Activated CD4-positive, CD25-positive, alpha-beta regulatory T cell treated with anti-CD3 and anti-CD28 coated beads, Interleukin-2, amount 50 U/mL, for 16 hours (primary cell): ENCODE data around the gene NT5DC4.

ENCODE experiments used
- DNase-seq: peaks from one replicate; pipeline ENCODE4 v3.0.0-alpha.2; 2020; ENCODE audit warnings: low read depth, low spot score

NT5DC4 gene

GRCh38 chr2:112754564-112754963 is 33.7 kb downstream of the NT5DC4 start:
- no peak for DNase-seq

- no peak for DNase-seq
Measured at GRCh38 chr2:112755444-112755843, 34.6 kb downstream of the NT5DC4 start.

DNA sequence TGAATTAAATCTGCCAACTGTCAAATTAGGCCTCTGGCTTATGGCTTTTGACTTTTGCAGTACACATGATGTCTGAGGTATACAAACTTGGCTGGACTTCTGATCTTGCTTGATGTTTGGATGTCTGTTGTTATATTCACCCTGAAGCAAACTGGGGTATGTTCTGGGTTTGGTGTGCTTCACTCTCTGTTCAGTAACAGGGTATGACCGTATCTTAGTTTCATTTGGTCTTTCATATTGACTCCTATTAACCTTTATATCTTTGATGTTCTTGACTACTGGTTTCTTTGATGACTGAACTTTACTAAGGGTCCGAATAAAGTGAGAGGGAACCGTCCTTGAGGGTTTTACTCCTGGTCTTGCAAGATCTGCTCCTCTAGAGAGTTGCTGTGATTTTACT is 35.4 kb downstream of the NT5DC4 start:
- no peak for DNase-seq

- DNase-seq, result no peak
Measured at GRCh38 chr2:112757265-112757664, 36.4 kb downstream of the NT5DC4 start.

DNA sequence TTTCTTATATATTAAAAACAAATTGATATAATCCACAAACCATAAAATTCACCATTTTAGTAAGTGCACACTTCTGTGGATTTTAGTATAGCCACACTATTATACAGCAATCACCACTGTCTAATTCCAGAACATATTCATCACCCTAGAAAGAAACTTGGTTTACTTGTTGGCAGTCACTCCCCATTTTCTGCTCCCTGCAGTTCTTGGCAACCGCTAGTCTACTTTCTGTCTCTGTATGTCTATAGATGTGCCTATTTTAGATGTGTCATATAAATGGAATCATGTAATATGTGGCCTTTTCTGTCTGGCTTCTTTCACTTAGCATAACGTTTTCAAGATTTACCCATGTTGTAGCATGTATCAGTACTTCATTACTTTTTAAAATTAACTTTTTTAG is 37.9 kb downstream of the NT5DC4 start:
- DNase-seq, result no peak

DNA sequence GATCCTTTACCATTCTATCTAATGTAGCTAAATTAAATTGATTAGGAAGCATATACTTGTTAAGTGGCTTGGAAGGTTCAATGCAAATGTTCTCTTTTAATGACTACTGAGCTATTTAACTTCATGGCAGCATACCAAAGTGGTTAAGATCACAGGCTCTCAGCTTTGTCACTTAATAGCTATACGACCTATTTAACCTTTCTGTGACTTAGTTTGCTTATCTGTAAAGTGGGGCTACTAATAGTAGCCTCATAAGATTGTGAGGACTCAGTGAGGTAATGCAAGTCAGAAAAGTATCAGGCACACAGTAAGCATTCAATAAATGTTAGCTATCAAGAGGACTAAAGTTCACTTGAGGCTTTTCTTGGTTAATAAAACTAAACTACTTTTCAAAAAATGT is 39.3 kb downstream of the NT5DC4 start:
- no peak for DNase-seq

GRCh38 chr2:112762276-112762675 is 41.5 kb downstream of the NT5DC4 start:
- no peak for DNase-seq

DNA sequence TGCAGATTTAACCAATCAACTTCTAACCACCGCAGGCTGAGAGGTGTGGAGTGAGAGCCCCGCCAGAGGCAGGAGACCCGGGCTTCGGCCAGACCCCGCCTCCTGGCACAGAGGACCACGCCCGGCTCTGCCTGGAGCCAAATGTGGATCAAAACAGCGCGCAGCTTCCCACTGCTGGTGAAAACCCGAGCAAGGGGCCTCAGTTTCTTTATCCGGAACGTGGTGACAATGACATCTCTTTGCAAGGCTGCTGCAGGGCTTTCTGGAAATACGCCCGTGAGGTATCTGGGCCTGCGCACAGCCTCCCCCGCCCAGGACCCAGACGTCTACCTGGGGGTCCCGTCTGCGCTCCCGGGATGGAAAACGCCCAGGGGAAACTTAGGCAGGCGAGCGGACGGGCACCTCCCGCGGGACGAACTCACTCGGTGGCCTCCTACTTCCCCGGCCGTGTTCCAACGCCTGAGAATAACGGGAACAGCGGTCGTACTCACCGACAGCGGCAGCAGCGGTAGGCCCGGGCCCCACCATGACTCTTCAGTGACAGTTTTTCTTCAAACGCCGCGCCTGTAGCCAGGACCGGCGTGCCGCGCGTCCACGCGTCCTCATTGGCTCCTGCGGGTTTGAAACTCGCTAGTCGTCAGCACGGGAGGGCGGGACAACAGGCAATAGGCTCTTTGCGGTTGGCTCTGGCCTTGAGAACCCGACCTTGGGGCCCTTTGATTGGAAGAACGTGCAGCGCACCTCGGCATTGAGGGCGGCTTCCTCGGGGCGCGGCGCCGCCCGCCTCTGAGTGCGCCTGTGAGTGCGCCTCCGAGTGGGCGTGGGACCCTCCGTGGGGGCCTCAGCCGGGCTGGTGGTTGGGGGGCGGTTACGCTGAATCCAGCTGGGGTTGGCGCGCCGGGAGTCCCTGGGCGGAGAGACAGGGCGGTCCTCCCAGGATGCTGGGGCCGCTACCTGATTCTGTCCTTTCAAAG is 43.5 kb downstream of the NT5DC4 start, which contains the start of gene CKAP2L:
CKAP2L (minus strand) TSS at position 539 of the 974 bp plus-strand sequence; CDS start at position 528, 11 bp downstream.
- DNase-seq, result peak; percentile 96

DNA sequence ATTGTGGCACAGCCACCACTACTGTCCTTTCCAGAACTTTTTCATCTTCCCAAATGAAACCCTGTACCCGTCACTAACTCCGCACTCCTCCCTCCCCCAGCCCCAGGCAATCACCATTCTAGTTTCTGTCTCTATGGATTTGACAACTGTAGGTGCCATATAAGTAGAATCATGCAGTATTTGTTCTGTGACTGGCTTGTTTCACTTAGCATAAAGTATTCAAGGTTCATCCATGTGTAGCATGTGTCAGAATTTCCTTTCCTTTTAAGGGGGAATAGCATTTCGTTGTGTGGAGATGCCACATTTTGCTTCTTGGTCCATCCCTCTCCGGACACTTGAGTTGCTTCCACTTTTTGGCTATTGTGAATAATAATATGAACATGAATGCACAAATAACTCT is 44.4 kb downstream of the NT5DC4 start:
- DNase-seq, result no peak

GRCh38 chr2:112767693-112768330 is 47.0 kb downstream of the NT5DC4 start:
- DNase-seq, result no peak

DNA sequence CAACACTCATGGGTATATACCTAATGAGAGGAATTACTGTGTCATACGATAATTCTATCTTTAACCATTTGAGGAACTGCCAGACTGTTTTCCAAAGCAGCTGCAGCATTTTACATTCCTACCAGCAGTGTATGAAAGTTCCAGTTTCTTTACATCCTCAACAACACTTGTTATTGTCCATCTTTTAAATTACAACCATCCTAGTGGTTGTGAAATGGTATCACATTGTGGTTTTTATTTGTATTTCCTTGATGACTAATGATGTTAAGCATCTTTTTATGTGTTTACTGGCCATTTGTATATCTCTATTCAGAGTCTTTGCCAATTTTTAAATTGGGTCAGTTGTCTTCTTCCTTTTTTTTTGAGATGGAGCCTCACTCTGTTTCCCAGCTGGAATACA is 47.6 kb downstream of the NT5DC4 start:
- no peak for DNase-seq

DNA sequence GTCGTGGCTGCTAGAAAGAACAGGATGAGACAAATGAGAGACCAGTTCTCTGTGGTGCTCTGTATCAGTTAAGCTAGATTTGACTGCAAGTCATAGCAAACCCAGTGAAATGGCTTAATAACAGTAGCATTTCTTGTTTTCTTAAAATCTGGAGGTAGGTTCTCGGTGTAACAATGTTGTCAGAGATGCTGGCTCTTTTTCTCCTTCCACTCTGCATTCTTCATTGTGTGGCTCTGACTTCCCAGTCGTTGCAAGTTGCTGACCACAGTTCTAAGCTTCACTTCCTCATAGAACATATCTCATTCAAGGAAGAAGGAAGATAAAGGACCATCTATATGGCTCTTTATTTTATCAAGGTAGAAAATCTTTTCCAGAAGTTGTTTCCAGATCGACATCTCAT is 51.5 kb downstream of the NT5DC4 start:
- no peak for DNase-seq

- DNase-seq, result no peak
Measured at GRCh38 chr2:112772911-112773475, 52.2 kb downstream of the NT5DC4 start.

DNA sequence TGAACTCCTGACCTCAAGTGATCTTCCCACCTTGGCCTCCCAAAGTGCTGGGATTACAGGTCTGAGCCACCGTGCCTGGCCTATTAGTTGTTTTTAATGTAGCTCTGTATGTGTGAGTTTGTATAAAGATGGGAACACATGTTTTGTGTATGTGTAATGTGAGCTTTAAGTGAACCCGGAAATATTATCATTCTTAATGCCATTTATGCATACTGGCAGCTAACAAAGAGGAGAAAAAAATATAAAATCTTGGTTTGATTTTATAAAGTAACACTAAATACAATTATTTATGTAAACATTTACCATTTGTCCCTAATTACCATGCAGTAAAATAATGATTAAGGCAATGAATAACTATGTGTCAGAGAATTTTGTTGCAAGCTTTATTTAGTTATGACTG is 52.7 kb downstream of the NT5DC4 start:
- DNase-seq, result no peak

DNA sequence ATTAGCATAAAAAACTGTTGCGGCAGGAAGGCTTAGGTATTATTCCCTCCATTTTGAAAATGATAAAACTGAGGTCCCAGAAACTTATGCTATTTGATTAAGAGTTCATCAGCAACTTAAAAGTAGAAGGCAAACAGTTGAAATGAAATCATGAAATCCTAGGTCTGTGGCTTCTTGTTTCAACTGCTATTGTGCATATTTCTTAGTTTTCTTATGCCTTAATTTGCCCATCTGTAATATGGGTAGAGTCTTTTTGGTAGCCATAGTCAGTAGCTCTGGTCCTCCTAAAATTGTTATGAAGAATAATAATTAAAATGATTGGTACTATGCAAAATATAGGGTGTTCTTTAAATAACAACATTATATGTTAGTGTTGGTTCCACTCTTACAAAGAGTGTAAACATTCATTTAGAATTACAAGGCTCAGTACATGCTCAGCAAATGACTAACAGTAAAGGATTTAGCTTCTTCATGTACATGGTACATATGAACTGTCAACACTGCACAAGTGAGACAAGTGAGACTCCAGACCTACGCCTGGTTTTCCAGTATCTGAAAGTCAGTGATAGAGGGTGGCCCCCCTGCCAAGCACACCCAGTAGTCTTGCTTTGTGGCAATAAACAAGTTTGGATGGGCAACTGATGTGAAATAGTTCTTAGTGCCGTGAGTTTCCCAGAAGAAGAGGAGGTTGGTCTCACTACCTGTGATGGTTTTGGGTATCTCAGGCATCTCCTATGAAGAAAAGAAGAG is 53.9 kb downstream of the NT5DC4 start:
- DNase-seq, result no peak

DNA sequence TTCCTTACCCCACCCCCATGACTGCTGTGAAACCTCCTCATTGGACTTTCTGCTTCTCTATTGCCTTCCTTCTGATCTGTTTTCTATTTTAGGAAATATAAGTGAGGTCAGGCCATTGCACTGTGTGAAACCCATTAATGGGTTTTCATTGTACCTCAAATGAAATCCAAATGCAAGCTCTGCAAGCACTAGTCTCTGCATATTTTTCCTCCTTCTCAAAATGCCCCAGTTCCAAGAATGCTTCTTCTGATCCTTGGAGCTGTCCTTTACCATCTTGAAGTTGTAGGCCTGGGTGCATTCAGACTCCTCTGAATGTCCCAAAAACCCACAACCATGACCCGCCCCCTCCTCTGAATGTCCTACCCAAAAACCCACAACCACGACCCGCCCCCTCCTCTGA is 55.3 kb downstream of the NT5DC4 start:
- DNase-seq, result no peak

DNA sequence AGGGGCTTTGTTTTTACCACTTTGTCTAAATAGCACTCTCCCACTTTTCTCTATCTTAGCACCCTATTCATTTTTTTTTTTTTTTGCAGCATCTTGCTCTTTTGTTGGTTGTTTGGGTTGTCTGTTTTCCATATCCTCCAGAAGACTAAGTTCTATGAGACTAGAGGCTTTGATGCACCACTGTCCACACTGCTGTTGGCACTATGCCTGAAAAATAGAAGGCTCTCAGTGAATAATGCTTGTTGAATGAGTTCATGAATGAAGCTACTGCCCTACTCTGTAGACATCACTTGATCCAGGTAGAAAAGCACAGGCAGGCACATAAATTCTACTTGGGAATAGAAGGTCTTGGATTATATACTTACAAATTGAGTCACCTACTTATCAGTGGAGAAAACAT is 56.2 kb downstream of the NT5DC4 start:
- DNase-seq, result no peak

- DNase-seq, result no peak
Measured at GRCh38 chr2:112779598-112779997, 58.8 kb downstream of the NT5DC4 start.

DNA sequence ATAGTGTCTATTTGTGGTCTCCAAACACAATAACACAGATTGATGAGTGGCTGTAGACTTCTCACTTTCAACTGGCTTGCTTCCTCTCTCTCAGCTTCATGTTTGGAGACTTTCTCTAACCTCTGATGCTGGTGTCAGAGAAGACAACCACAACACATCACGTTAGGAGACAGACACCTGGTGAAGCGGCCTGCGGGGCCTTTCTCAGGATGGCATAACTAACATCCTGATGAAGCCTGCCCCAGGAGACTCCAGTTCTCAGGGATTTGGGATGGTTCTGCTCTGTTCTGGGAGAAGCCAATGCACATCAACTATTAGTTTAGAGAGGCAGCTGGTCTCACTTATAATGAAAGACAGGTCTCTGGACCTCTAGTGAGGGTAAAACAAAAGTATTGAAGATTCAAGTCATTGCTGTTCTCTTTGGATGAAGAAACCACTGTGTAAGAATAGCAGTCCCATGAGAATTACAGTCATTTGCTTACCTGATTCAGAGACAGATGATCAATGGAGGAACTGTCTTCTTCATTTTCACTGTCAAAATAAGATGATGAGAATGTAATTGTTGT is 61.5 kb downstream of the NT5DC4 start:
- no peak for DNase-seq

- DNase-seq, result no peak
Measured at GRCh38 chr2:112783187-112783714, 62.4 kb downstream of the NT5DC4 start.
